H9 (cell line): ENCODE measurements around the gene KCNH1. TPM values are rescaled to one million over a fixed set of nuclear protein-coding genes. Genes with fewer than 3 reads are reported as not detected.
A peak's percentile ranks its signal among the peaks of the same experiment; 100 is the strongest.

Experiments
- DNase-seq: peaks from one replicate; pipeline ENCODE4 v3.0.0-alpha.2; 2017
- H2AFZ ChIP-seq: one replicate; pipeline ENCODE4 v1.6.1; 2013; ENCODE audit warnings: mild to moderate bottlenecking, low read length, control low read depth, moderate library complexity
- H2AK5ac ChIP-seq: 2 replicates; pipeline ENCODE4 v1.6.1; 2013; ENCODE audit warnings: low read length, control low read depth, mixed read lengths; ENCODE audit not compliant: insufficient read length
- H2BK120ac ChIP-seq: one replicate; pipeline ENCODE4 v1.6.1; 2013; ENCODE audit warnings: low read depth, mild to moderate bottlenecking, low read length, control low read depth, inconsistent platforms; ENCODE audit not compliant: poor library complexity, severe bottlenecking
- H2BK12ac ChIP-seq: 2 replicates; pipeline ENCODE4 v1.6.1; 2013; ENCODE audit warnings: low read length, control low read depth, mixed read lengths, low read depth; ENCODE audit not compliant: insufficient read length
- H2BK15ac ChIP-seq: 2 replicates; pipeline ENCODE4 v1.6.1; 2013; ENCODE audit warnings: low read depth, low read length, control low read depth
- H2BK20ac ChIP-seq: one replicate; pipeline ENCODE4 v1.6.1; 2013; ENCODE audit warnings: low read depth, mild to moderate bottlenecking, low read length, control low read depth, inconsistent platforms; ENCODE audit not compliant: poor library complexity, severe bottlenecking
- H2BK5ac ChIP-seq: 2 replicates; pipeline ENCODE4 v1.6.1; 2013; ENCODE audit warnings: low read length, control low read depth, mixed read lengths; ENCODE audit not compliant: insufficient read length
- H3K14ac ChIP-seq: 2 replicates; pipeline ENCODE4 v1.6.1; 2013; ENCODE audit warnings: low read length, control low read depth; ENCODE audit not compliant: insufficient read depth
- H3K18ac ChIP-seq: 2 replicates; pipeline ENCODE4 v1.6.1; 2013; ENCODE audit warnings: low read depth, mild to moderate bottlenecking, mixed read lengths, low read length, control low read depth; ENCODE audit not compliant: insufficient read length
- H3K23ac ChIP-seq: 2 replicates; pipeline ENCODE4 v1.6.1; 2013; ENCODE audit warnings: low read length, control low read depth, mixed read lengths, low read depth; ENCODE audit not compliant: insufficient read length
- H3K23me2 ChIP-seq: 2 replicates; pipeline ENCODE4 v1.6.1; 2013; ENCODE audit warnings: low read depth, mild to moderate bottlenecking, mixed read lengths, low read length, control low read depth; ENCODE audit not compliant: insufficient read length, poor library complexity, severe bottlenecking
- H3K27ac ChIP-seq: 2 replicates; pipeline ENCODE4 v1.5.1; 2013; ENCODE audit warnings: low read length, control low read depth, mixed read lengths, low read depth; ENCODE audit not compliant: insufficient read length
- H3K27me3 ChIP-seq: 2 replicates; pipeline ENCODE4 v1.6.1; 2013; ENCODE audit warnings: low read length, control low read depth, inconsistent platforms; ENCODE audit not compliant: insufficient read depth
- H3K4ac ChIP-seq: 2 replicates; pipeline ENCODE4 v1.6.1; 2013; ENCODE audit warnings: low read depth, mild to moderate bottlenecking, control low read depth, inconsistent platforms, low read length, moderate library complexity
- H3K4me1 ChIP-seq: 2 replicates; pipeline ENCODE4 v1.6.1; 2013; ENCODE audit warnings: low read length, control low read depth, inconsistent platforms; ENCODE audit not compliant: insufficient read depth
- H3K4me2 ChIP-seq: 2 replicates; pipeline ENCODE4 v1.6.1; 2013; ENCODE audit warnings: low read length, control low read depth, mixed read lengths; ENCODE audit not compliant: insufficient read length, insufficient read depth
- H3K56ac ChIP-seq: 2 replicates; pipeline ENCODE4 v1.6.1; 2013; ENCODE audit warnings: low read depth, mild to moderate bottlenecking, mixed read lengths, low read length, control low read depth; ENCODE audit not compliant: insufficient read length
- H3K79me1 ChIP-seq: 2 replicates; pipeline ENCODE4 v1.6.1; 2013; ENCODE audit warnings: low read depth, mild to moderate bottlenecking, moderate library complexity, low read length, control low read depth, inconsistent platforms; ENCODE audit not compliant: insufficient read depth, poor library complexity, severe bottlenecking
- H3K79me2 ChIP-seq: 2 replicates; pipeline ENCODE4 v1.6.1; 2013; ENCODE audit warnings: low read length, control low read depth, inconsistent platforms; ENCODE audit not compliant: insufficient read depth
- H3K9ac ChIP-seq: 2 replicates; pipeline ENCODE4 v1.6.1; 2013; ENCODE audit warnings: low read length, control low read depth, mixed read lengths; ENCODE audit not compliant: insufficient read length; ENCODE audit errors: extremely low read depth
- H3K9me3 ChIP-seq: one replicate; pipeline ENCODE4 v1.6.1; 2013; ENCODE audit warnings: low read depth, low read length, inconsistent platforms; ENCODE audit not compliant: control insufficient read depth
- H3T11ph ChIP-seq: one replicate; pipeline ENCODE4 v1.6.1; 2013; ENCODE audit warnings: mild to moderate bottlenecking, low read length, control low read depth, inconsistent platforms
- H4K20me1 ChIP-seq: one replicate; pipeline ENCODE4 v1.6.1; 2013; ENCODE audit not compliant: control insufficient read depth, insufficient read length, insufficient read depth
- H4K5ac ChIP-seq: 2 replicates; pipeline ENCODE4 v1.6.1; 2013; ENCODE audit warnings: low read depth, mild to moderate bottlenecking, mixed read lengths, low read length, control low read depth; ENCODE audit not compliant: insufficient read length
- H4K8ac ChIP-seq: replicated peaks from 2 replicates; pipeline ENCODE4 v1.6.1; 2013; ENCODE audit warnings: low read length, control low read depth, mixed read lengths, low read depth; ENCODE audit not compliant: insufficient read length
- H4K91ac ChIP-seq: 2 replicates; pipeline ENCODE4 v1.6.1; 2013; ENCODE audit warnings: low read depth, mild to moderate bottlenecking, moderate library complexity, mixed read lengths, low read length, control low read depth; ENCODE audit not compliant: insufficient read length
- H3K27ac Mint-ChIP-seq, 3 experiments: 2 replicates in 2 of 3; 3 replicates in 1 of 3; pipeline ENCODE4 v1.8.0; 2020 to 2021; ENCODE audit warnings: mixed read lengths in 3 of 3, mild to moderate bottlenecking in 1 of 3, moderate library complexity in 1 of 3
- H3K27me3 Mint-ChIP-seq: 2 replicates; pipeline ENCODE4 v1.8.0; 2021; ENCODE audit warnings: low read depth, mild to moderate bottlenecking, moderate library complexity, mixed read lengths
- H3K36me3 Mint-ChIP-seq, 3 experiments: 2 replicates in 2 of 3; 3 replicates in 1 of 3; pipeline ENCODE4 v1.8.0; 2020 to 2021; ENCODE audit warnings: low read depth in 3 of 3, mixed read lengths in 3 of 3; ENCODE audit not compliant: insufficient read depth in 1 of 3
- H3K4me1 Mint-ChIP-seq, 2 experiments: 2 replicates each; pipeline ENCODE4 v1.8.0; 2020; ENCODE audit warnings: mixed read lengths in 2 of 2
- H3K4me3 Mint-ChIP-seq, 2 experiments: 2 replicates in 1 of 2; 3 replicates in 1 of 2; pipeline ENCODE4 v1.8.0; 2020 to 2021; ENCODE audit warnings: mild to moderate bottlenecking in 2 of 2, mixed read lengths in 2 of 2, moderate library complexity in 1 of 2
- H3K9me3 Mint-ChIP-seq, 2 experiments: 2 replicates in 1 of 2; 3 replicates in 1 of 2; pipeline ENCODE4 v1.8.0; 2020; ENCODE audit warnings: mild to moderate bottlenecking in 2 of 2, mixed read lengths in 2 of 2, moderate library complexity in 1 of 2
- WGBS: extraction: QIAGEN DNeasy Blood & Tissue Kit; methylation state at CpG from one replicate; pipeline ENCODE4 v1.1.7; 2013; ENCODE audit warnings: missing lambda C conversion rate, low lambda C conversion rate, mixed read lengths; ENCODE audit not compliant: insufficient read length; ENCODE audit errors: extremely low coverage; 5-methylcytosine and 5-hydroxymethylcytosine counted together
- total RNA-seq: library from RNA; stranded (reverse); gene quantifications from 2 replicates; pipeline ENCODE4 v1.2.1, GENCODE V29; 2021
- TF ChIP-seq, protein P1 (sequence below): fragments of 200-600 bp; sonication (generic); conservative IDR thresholded peaks from 3 replicates; pipeline ENCODE4 v1.8.0; 2021; ENCODE audit warnings: antibody characterized with exemption, mild to moderate bottlenecking

The KCNH1 gene
- total RNA-seq, 1 experiment from 2014 or later, result 0.11 TPM

DNA sequence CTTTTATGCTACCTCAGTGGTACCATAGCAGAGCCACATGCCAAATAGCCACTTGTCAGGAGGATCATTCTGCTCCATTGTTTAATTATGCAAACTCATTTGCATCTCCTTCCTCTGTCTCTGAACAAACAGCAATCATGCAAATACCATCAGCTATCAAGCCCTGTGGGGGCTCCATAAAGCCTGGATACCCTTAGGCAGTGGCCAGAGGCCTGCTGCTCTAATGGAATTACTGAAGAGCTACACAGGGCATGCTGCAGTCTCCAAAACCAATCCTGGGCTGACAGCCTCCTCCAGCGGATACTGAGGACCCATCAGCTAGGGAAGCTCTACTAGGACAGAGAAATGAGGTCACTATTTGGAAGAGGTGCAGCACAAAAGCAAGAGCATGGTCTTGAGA is 376.3 kb downstream of the KCNH1 start:
- Mint-ChIP-seq H3K27me3 (peaks cover 7% of the 10 kb centered on the region), H3K9me3 (peaks cover 8 to 12% of the 10 kb centered on the region in 2 experiments; a peak in 4 of 5 replicates), H3K27ac (peak overlapping the region in 1 of 3 experiments; percentile 34; a peak in 1 of 7 replicates), H3K36me3 (peaks cover 0 to 2% (median 0%) of the 10 kb centered on the region in 3 experiments; a peak in 2 of 7 replicates), H3K4me3 (no peak overlapping the region; a peak in 1 of 5 replicates), H3K4me1 (peaks cover 20 to 25% of the 10 kb centered on the region in 2 experiments)
- no peak overlapping the region for H3T11ph ChIP-seq
- no peak overlapping the region for H2BK120ac ChIP-seq
- no peak overlapping the region for H2AK5ac ChIP-seq
- H4K91ac ChIP-seq, result no peak overlapping the region
- H4K8ac ChIP-seq, result no peak overlapping the region
- H3K9ac ChIP-seq, result no peak overlapping the region
- H4K5ac ChIP-seq, result no peak overlapping the region
- TF ChIP-seq, protein P1, sequence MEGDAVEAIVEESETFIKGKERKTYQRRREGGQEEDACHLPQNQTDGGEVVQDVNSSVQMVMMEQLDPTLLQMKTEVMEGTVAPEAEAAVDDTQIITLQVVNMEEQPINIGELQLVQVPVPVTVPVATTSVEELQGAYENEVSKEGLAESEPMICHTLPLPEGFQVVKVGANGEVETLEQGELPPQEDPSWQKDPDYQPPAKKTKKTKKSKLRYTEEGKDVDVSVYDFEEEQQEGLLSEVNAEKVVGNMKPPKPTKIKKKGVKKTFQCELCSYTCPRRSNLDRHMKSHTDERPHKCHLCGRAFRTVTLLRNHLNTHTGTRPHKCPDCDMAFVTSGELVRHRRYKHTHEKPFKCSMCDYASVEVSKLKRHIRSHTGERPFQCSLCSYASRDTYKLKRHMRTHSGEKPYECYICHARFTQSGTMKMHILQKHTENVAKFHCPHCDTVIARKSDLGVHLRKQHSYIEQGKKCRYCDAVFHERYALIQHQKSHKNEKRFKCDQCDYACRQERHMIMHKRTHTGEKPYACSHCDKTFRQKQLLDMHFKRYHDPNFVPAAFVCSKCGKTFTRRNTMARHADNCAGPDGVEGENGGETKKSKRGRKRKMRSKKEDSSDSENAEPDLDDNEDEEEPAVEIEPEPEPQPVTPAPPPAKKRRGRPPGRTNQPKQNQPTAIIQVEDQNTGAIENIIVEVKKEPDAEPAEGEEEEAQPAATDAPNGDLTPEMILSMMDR, result no peak
- no peak overlapping the region for H3K4ac ChIP-seq
- H3K23ac ChIP-seq, result no peak overlapping the region
- H3K4me2 ChIP-seq, result no peak overlapping the region
- no peaks in the 10 kb centered on the region for H3K27me3 ChIP-seq
- H2BK5ac ChIP-seq, result no peak overlapping the region
- peaks cover 4% of the 10 kb centered on the region; the same call in 1 of the 2 replicates for H3K4me1 ChIP-seq
- no peak overlapping the region for H3K56ac ChIP-seq
- H2BK20ac ChIP-seq, result no peak overlapping the region
- no peak overlapping the region for H2BK15ac ChIP-seq
- no peaks in the 10 kb centered on the region for H3K9me3 ChIP-seq
- H3K79me2 ChIP-seq, result no peaks in the 10 kb centered on the region
- no peak overlapping the region for H3K27ac ChIP-seq
- no peaks in the 10 kb centered on the region for H4K20me1 ChIP-seq
- DNase-seq, result peak; percentile 47
- H3K23me2 ChIP-seq, result no peaks in the 10 kb centered on the region
- H3K79me1 ChIP-seq, result no peaks in the 10 kb centered on the region
- no peak overlapping the region for H3K14ac ChIP-seq
- no peak overlapping the region for H2AFZ ChIP-seq
- WGBS, result no CpG with 5 or more reads among the region's 1 CpG
- H2BK12ac ChIP-seq, result no peak overlapping the region
- no peak overlapping the region for H3K18ac ChIP-seq
